ENCODE results near the gene PRSS53. TPM values are rescaled to one million over a fixed set of nuclear protein-coding genes. Genes with fewer than 3 reads are reported as not detected.

The PRSS53 gene
- total and polyA plus RNA-seq, 4 donors, result 0.51 to 14.5 (median 3.0) TPM

DNA sequence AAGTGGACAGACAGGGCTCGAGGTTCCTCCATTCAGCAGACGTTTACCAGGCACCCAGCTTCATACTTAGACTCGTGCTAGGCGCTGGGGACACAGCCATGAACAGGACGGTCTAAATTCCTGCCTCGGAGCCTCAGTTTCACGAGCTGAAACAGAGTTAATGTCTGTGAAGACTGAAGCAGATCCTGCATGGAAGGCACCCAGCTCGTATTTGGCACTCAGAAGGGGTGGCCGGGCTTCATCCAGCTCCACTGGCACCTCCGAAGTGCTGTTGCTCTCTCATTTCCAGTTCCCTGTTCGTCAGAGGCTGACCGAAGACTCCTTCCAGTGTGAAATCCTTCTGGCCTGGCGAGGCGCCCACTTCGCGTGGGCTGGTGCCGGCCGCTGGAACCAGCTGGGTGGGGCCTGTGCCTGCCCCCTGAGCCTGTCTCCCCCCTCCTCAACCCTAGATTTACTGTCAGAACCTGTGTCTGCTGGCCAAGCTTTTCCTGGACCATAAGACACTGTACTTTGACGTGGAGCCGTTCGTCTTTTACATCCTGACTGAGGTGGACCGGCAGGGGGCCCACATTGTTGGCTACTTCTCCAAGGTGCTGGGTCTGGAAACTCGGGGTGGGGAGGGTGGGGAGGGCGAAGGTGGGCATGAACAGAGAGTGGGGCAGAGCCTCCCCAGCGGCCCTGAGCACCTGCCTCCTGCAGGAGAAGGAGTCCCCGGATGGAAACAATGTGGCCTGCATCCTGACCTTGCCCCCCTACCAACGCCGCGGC is 41.0 kb upstream of the PRSS53 start:
- H3K4me3 ChIP-seq (ENCODE audit: low read depth in 1 of 3, low read length in 3 of 3), result no peak overlapping the region
- H3K27ac ChIP-seq (ENCODE audit: low read depth in 1 of 2, low read length in 2 of 2), result peak overlapping the region; percentile 58 to 70
- H3K9ac ChIP-seq (ENCODE audit: low read depth in 1 of 2, low read length in 2 of 2), result no peak overlapping the region
- H3K36me3 ChIP-seq (ENCODE audit: control insufficient read depth in 4 of 4, insufficient read depth in 3 of 4, low read depth in 1 of 4, low read length in 3 of 4), result peaks cover 8 to 40% (median 13%) of the 10 kb centered on the region in 4 donors
- H3K27me3 ChIP-seq (ENCODE audit: control insufficient read depth in 4 of 4, insufficient read depth in 4 of 4, low read length in 3 of 4), result no peaks in the 10 kb centered on the region
- H3K9me3 ChIP-seq (ENCODE audit: control insufficient read depth in 4 of 4, low read length in 3 of 4), result no peaks in the 10 kb centered on the region
- WGBS, result 73% methylated on average over 29 of the region's 29 CpGs
- DNase-seq (ENCODE audit: low spot score), result no peak
- peaks cover 0 to 12% (median 2%) of the 10 kb centered on the region in 4 donors for H3K4me1 ChIP-seq (ENCODE audit: control insufficient read depth in 4 of 4, insufficient read depth in 4 of 4, low read length in 3 of 4)
- no peak for TF ChIP-seq JUND (IDR thresholded peaks at IDR 0.05)

DNA sequence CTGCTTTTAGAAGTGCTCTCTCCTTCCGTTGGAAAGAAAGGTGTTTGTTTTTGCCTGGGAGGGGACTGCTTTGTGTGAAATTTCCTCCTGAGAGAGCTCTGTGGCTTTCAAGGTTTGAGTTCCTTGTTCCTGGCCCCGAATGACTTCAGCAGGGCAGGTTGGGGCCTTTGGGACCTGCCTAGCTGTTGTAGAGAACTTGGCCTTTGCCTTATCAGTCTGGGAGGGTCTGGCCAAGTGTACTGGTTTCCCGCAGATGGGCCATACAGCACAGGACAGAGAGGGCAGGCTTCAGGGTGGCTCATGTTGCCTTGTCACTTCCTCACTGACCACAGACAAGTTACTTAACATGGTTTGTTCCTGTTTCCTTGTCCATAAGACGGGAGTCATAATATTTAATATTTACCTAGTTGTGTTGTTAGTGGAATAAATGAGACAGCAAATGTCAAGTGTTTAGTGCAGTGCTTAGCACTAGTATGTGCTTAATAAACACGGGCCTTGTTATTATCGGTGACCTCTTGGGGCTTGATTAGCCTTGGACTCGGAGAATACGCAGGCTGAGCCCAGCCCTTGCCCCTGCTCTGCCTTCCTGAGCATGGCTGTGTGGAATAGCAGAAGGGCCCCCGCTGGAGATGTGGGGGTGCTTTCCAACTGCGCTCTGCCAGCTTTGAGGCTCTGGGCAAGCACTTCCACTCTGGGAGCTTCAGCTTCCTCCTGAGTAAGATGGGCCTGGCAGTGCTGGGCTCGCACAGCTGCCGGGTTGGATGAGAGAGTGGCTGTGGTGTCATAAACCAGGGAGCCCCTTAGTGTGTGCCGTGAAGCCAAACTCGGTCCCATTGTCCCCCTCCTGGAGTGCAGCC is 40.2 kb upstream of the PRSS53 start:
- peaks cover 8 to 42% (median 14%) of the 10 kb centered on the region in 4 donors for H3K36me3 ChIP-seq (ENCODE audit: control insufficient read depth in 4 of 4, insufficient read depth in 3 of 4, low read depth in 1 of 4, low read length in 3 of 4)
- no peak overlapping the region for H3K9ac ChIP-seq (ENCODE audit: low read depth in 1 of 2, low read length in 2 of 2)

DNA sequence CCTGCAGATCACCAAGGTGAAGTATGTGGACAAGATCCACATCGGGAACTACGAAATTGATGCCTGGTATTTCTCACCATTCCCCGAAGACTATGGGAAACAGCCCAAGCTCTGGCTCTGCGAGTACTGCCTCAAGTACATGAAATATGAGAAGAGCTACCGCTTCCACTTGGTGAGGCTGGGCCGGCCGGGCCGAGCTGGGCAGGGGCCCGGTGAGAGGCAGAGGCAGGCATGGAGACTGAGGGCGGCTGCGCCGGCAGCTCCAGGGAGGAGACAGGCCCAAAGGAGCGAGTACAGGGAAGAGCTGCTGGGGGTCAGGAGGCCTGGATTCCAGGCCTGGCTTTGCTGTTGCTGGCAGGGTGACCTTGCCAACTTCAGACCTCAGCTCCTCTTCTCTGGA is 38.4 kb upstream of the PRSS53 start:
- H3K9ac ChIP-seq (ENCODE audit: low read depth in 1 of 2, low read length in 2 of 2), result no peak overlapping the region
- TF ChIP-seq, protein P1, sequence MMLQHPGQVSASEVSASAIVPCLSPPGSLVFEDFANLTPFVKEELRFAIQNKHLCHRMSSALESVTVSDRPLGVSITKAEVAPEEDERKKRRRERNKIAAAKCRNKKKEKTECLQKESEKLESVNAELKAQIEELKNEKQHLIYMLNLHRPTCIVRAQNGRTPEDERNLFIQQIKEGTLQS (IDR thresholded peaks at IDR 0.05), result no peak
- TF ChIP-seq, protein P2, sequence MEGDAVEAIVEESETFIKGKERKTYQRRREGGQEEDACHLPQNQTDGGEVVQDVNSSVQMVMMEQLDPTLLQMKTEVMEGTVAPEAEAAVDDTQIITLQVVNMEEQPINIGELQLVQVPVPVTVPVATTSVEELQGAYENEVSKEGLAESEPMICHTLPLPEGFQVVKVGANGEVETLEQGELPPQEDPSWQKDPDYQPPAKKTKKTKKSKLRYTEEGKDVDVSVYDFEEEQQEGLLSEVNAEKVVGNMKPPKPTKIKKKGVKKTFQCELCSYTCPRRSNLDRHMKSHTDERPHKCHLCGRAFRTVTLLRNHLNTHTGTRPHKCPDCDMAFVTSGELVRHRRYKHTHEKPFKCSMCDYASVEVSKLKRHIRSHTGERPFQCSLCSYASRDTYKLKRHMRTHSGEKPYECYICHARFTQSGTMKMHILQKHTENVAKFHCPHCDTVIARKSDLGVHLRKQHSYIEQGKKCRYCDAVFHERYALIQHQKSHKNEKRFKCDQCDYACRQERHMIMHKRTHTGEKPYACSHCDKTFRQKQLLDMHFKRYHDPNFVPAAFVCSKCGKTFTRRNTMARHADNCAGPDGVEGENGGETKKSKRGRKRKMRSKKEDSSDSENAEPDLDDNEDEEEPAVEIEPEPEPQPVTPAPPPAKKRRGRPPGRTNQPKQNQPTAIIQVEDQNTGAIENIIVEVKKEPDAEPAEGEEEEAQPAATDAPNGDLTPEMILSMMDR (IDR thresholded peaks at IDR 0.05; ENCODE audit: low read depth, low read length, missing input control), result no peak
- TF ChIP-seq FOXA2 (IDR thresholded peaks at IDR 0.05) (no peak), NR2F2 (IDR thresholded peaks at IDR 0.05) (no peak), RXRA (IDR thresholded peaks at IDR 0.05) (no peak), GABPA (IDR thresholded peaks at IDR 0.05 in 1 of 2, conservative IDR thresholded peaks at IDR 0.05 in 1 of 2) (no peak), HNF4G (IDR thresholded peaks at IDR 0.05) (no peak), FOXA1 (IDR thresholded peaks at IDR 0.05) (no peak), HNF4A (conservative IDR thresholded peaks at IDR 0.05) (no peak), TAF1 (conservative IDR thresholded peaks at IDR 0.05) (no peak), YY1 (IDR thresholded peaks at IDR 0.05) (no peak), EGR1 (IDR thresholded peaks at IDR 0.05; ENCODE audit: low read depth in 2 of 2) (no peak), RAD21 (IDR thresholded peaks at IDR 0.05) (no peak), SP1 (IDR thresholded peaks at IDR 0.05) (no peak), JUND (IDR thresholded peaks at IDR 0.05) (no peak)
- TF ChIP-seq, protein P3, sequence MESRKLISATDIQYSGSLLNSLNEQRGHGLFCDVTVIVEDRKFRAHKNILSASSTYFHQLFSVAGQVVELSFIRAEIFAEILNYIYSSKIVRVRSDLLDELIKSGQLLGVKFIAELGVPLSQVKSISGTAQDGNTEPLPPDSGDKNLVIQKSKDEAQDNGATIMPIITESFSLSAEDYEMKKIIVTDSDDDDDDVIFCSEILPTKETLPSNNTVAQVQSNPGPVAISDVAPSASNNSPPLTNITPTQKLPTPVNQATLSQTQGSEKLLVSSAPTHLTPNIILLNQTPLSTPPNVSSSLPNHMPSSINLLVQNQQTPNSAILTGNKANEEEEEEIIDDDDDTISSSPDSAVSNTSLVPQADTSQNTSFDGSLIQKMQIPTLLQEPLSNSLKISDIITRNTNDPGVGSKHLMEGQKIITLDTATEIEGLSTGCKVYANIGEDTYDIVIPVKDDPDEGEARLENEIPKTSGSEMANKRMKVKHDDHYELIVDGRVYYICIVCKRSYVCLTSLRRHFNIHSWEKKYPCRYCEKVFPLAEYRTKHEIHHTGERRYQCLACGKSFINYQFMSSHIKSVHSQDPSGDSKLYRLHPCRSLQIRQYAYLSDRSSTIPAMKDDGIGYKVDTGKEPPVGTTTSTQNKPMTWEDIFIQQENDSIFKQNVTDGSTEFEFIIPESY (IDR thresholded peaks at IDR 0.05), result no peak
- TF ChIP-seq, protein P4, sequence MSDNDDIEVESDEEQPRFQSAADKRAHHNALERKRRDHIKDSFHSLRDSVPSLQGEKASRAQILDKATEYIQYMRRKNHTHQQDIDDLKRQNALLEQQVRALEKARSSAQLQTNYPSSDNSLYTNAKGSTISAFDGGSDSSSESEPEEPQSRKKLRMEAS (IDR thresholded peaks at IDR 0.05), result no peak
- TF ChIP-seq, protein P5, sequence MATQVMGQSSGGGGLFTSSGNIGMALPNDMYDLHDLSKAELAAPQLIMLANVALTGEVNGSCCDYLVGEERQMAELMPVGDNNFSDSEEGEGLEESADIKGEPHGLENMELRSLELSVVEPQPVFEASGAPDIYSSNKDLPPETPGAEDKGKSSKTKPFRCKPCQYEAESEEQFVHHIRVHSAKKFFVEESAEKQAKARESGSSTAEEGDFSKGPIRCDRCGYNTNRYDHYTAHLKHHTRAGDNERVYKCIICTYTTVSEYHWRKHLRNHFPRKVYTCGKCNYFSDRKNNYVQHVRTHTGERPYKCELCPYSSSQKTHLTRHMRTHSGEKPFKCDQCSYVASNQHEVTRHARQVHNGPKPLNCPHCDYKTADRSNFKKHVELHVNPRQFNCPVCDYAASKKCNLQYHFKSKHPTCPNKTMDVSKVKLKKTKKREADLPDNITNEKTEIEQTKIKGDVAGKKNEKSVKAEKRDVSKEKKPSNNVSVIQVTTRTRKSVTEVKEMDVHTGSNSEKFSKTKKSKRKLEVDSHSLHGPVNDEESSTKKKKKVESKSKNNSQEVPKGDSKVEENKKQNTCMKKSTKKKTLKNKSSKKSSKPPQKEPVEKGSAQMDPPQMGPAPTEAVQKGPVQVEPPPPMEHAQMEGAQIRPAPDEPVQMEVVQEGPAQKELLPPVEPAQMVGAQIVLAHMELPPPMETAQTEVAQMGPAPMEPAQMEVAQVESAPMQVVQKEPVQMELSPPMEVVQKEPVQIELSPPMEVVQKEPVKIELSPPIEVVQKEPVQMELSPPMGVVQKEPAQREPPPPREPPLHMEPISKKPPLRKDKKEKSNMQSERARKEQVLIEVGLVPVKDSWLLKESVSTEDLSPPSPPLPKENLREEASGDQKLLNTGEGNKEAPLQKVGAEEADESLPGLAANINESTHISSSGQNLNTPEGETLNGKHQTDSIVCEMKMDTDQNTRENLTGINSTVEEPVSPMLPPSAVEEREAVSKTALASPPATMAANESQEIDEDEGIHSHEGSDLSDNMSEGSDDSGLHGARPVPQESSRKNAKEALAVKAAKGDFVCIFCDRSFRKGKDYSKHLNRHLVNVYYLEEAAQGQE (IDR thresholded peaks at IDR 0.05), result no peak

More for the DNA sequence above, 40.2 kb upstream of the PRSS53 start:
- Histone ChIP-seq H3K4me3 (ENCODE audit: low read depth in 1 of 3, low read length in 3 of 3) (no peak overlapping the region), H3K4me1 (ENCODE audit: control insufficient read depth in 4 of 4, insufficient read depth in 4 of 4, low read length in 3 of 4) (peaks cover 0 to 5% (median 0%) of the 10 kb centered on the region in 4 donors), H3K27ac (ENCODE audit: low read depth in 1 of 2, low read length in 2 of 2) (peak overlapping the region; percentile 70 to 77), H3K27me3 (ENCODE audit: control insufficient read depth in 4 of 4, insufficient read depth in 4 of 4, low read length in 3 of 4) (no peaks in the 10 kb centered on the region), H3K9me3 (ENCODE audit: control insufficient read depth in 4 of 4, low read length in 3 of 4) (no peaks in the 10 kb centered on the region)
- DNase-seq (ENCODE audit: low spot score), result no peak
- TF ChIP-seq FOXA2 (IDR thresholded peaks at IDR 0.05), result no peak
- peak; percentile 22 for TF ChIP-seq SP1 (IDR thresholded peaks at IDR 0.05)
- 74% methylated on average over 14 of the region's 14 CpGs for WGBS

More for the DNA sequence above, 38.4 kb upstream of the PRSS53 start:
- Histone ChIP-seq H3K27ac (ENCODE audit: low read depth in 1 of 2, low read length in 2 of 2) (peak overlapping the region; percentile 68 to 77), H3K4me1 (ENCODE audit: control insufficient read depth in 4 of 4, insufficient read depth in 4 of 4, low read length in 3 of 4) (no peaks in the 10 kb centered on the region), H3K36me3 (ENCODE audit: control insufficient read depth in 4 of 4, insufficient read depth in 3 of 4, low read depth in 1 of 4, low read length in 3 of 4) (peaks cover 4 to 42% (median 16%) of the 10 kb centered on the region in 4 donors), H3K4me3 (ENCODE audit: low read depth in 1 of 3, low read length in 3 of 3) (no peak overlapping the region), H3K9me3 (ENCODE audit: control insufficient read depth in 4 of 4, low read length in 3 of 4) (no peaks in the 10 kb centered on the region), H3K27me3 (ENCODE audit: control insufficient read depth in 4 of 4, insufficient read depth in 4 of 4, low read length in 3 of 4) (no peaks in the 10 kb centered on the region)
- 97% methylated on average over 13 of the region's 13 CpGs for WGBS
- DNase-seq (ENCODE audit: low spot score), result no peak

Data from liver (tissue), 9 donors.